HG03354 (cell line): ENCODE measurements around the gene PLXNC1.
"Not testable (repeated sequence)": the region's sequence is repeated elsewhere in the genome, so short reads cannot be mapped to it uniquely, and the experiment has no call there.

Experiments used
- ATAC-seq: cut with Tn5 transposase; IDR thresholded peaks from one replicate; pipeline ENCODE4 v1.9.1; 2021; ENCODE audit warnings: mild to moderate bottlenecking; ENCODE audit not compliant: unreplicated experiment, poor library complexity, severe bottlenecking

PLXNC1 gene

DNA sequence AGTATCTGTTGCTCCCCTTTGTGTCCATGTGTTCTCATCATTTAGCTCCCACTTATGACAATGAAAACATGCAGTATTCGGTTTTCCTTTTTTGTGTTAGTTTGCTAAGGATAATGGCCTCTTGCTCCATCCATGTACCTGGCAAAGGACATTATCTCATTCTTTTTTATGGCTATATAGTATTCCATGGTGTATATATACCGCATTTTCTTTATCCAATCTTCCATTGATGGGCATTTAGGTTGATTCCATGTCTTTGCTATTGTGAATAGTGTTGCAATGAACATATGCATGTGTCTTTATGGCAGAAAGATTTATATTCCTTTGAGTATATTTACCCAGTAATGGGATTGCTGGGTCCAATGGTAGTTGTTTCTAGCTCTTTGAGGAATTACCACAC, 168.2 kb downstream of the PLXNC1 start:
- ATAC-seq = not testable (repeated sequence)

DNA sequence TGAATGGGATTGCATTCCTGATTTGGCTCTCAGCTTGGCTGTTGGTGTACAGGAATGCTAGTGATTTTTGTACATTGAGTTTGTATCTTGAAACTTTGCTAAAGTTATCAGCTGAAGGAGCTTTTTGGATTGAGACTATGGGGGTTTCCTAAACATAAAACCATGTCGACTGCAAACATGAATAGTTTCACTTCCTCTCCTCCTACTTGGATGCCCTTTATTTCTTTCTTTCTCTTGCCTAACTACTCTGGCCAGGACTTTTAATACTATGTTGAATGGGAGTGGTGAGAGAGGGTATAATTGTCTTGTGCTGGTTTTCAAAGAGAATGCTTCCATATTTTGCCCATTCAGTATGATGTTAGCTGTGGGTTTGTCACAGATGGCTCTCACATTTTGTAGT, 169.8 kb downstream of the PLXNC1 start:
- ATAC-seq = no peak

DNA sequence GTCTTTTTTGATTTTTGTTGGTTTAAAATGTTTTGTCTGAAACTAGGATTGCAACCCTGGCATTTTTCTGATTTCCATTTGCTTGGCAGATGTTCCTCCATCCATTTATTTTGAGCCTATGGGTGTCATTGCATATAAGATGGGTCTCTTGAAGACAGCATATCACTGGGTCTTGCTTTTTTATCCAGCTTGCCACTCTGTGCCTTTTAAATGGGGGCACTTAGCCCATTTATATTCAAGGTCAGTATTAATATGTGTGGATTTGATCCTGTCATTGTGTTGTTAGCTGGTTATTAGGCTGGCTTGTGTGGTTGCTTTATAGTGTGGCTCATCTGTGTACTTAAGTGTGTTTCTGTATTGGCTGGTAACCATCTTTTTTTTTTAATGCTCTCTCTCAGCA, 171.7 kb downstream of the PLXNC1 start:
- no peak for ATAC-seq

DNA sequence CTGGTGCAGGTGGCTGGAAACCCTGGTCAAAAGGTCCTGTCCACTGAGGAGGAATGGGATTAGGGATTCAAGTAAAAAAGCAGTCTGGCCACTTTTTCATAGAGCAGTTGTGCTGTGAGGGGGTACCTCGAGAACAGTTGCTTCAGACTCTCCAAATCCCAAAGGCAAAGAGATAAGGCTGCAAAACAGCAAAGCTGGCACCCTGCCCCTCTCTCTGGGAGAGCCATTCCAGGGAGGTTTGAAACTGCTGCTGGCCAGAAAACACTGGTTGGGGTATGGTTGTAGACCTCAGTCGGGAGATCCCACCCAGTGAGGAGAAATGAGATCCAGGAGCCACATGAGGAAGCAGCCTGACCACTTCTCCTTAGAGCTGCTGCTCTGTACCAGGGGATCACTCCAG, 174.0 kb downstream of the PLXNC1 start:
- no peak for ATAC-seq

DNA sequence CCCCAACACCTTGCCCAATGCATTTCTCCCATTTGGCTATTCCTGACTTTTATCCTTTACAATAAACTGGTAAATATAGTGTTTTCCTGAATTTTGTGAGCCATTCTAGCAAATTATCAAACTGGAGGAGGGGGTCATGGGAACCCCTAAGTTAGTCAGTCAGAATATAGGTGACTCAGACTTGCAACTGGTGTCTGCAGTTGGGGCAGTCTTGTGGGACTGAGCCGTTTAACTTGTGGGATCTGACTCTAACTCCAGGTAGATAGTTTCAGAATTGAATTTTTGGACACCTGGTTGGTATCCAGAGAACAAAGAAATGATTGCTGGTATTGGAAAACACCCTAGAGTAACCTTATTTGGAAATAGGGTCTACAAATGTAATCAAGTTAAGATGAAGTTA, 177.9 kb downstream of the PLXNC1 start:
- ATAC-seq = no peak

DNA sequence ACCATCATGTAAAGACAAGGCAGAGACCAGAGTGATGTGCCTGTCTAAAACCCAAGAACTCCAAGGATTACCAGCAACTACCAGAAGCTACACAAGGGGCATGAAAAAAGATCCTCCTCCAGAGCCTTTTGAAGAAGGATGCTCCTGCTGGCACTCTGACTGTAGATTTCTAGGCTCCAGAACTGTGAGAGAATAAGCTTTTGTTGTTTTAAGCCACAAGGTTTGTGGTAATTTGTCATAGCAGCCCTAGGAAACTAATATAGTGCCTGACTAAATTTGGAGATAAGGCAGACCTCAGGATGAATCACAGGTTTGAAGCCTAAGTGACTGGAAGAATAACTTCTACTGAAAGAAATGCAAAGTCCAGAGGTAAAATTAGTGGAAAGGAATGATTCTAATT, 178.3 kb downstream of the PLXNC1 start:
- no peak for ATAC-seq

DNA sequence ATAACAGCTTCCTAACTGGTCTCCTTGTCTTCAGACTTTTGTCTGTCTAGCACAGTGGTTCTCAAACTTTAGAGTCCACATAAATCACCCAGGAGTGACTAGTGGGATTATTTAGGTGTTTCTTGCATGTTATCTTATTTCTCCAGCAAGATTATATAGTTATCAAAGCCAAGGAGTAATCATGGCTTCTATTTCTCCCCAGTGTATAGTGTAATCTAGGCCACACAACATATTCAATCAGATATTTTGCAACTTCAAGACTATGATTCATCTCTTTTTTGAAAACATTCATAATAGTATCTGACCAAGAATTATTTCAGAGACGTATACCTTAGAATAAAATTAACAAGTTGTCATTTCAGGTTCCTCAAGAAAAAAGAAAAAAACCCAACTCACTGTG, 179.4 kb downstream of the PLXNC1 start:
- no peak for ATAC-seq

DNA sequence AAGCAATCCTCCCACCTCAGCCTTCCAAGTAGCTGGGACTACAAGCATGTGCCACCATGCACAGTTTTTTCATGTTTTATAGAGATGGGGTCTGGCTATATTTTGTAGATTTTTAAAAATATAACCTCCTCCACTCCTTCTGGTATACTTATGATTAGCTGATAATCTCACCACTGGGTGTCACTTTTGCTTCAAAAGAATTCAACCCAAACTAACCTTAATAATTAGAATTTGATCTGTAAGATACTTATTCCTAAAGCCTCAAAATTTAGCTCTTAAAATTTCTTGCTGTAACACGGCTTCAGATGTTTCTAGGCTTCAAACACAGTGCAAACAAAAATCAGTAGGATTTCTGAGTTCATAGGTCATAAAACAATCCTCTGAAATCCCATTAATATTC, 181.0 kb downstream of the PLXNC1 start:
- no peak for ATAC-seq

DNA sequence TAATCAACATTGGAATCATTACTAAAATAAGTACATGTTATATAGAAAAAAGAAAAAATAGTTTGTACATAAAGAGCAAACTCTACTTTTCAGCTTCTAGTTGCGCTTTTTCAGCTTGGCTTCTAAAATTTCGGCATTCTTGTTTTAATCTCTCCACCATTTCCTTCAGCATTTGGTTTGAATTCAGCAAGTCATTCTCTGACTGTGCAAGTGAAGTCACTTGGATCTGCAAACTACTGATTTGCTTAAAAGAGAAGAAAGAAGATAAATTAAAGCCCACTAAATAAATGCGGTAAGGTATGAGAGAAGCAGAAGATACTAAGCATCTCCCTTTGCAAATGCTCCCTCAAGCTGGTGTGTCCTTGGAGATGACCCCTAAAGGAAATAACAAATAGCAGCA, 185.0 kb downstream of the PLXNC1 start:
- no peak for ATAC-seq

DNA sequence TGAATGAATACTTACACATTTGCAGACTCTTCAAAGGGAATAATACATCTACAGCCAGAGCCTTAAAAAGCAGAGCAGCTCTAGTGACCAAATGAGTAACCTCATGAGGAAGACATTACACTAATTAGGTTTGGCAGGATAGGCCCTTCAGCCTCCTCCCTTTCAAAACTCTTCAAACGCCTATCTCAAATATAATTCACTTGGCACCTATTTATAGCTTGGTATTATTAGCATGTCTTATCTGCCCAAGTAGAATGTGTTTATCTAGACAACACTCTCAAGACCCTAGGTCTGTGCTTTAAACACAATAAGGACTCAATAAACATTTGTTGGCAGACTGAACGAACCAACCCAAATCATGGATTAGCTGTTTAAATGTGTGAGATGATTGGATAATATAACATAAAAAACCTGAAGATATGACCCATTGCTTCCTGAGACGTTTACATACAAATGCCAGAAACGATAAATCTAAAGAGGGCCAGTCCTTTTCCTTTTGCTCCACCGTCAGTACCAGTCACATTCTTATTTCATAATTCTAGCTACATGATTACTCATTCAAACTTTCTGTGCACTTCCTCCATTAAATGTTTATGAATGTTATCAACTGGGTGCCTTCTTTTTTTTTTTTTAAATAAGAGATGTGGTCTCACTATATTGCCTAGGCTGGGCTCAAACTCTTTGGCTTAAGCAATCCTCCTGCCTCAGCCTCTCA, 188.0 kb downstream of the PLXNC1 start:
- ATAC-seq = no peak

DNA sequence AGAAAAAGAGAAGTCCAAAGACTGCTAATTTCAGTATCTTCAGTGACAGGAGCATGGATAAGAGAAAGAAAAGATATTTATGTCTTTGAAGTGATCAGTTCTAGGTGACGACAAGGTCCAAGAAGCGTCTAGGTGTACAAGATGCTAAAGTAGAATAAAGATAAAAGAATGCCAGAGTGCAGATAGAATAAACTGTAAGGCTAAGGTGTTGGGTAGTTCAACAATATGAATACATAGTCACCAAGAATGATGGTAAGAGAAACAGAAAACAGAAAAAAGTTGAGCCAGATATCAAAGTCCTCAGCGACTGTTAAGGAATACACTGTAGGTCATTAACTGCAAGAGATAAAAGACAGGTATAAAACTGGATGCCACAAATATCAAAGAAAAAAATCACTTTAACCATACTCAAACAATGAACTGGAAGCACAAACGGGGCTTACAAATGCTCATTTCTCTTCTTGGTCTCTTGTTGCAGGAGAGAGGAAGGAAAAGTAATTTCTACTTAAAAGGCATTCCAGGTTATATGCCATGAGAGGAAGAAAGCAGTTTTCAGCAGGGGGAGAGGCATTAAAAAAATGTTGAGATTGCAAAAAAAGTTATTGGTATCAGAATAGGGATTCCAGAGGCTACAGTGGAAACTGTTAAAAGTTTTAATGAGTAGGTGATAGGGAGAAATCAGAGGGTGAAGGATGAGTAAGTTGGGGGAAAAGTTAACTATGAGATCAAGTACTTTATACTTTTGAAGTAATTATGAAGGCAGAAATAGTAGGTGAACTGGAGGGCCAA, 189.8 kb downstream of the PLXNC1 start:
- no peak for ATAC-seq

DNA sequence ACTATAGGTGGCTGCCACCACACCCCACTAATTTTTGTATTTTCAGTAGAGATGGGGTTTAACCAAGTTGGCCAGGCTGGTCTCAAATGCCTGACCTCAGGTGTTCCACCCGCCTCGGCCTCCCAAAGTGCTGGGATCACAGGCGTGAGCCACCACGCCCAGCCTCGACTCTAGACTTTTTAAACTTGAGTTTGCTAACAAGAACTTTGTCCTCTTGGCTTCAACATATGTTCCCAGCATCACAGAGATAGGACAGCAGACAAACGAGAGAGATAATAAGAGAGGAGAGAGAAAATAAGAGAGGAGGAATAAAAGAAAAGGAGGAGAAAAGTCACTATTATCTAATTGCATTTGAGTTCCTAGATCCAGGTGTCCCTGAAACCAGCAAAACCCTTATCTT, 192.2 kb downstream of the PLXNC1 start:
- ATAC-seq = no peak

DNA sequence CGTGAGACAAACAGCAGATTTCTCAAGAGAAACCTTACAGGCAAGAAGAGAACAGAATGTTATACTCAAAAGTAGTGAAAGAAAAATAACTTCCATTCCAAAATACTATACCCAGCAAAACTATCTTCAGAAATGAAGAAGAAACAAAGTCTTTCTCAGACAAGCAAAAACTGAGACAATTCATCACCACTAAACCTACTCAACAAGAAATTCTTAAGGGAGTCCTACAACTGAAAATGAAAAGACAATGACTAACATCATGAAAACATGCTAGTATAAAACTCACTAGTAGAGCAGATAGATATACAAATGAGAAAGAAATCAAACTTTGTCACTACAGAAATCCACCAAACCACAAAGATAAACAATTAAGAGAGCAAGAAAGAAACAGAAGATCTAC, 204.8 kb downstream of the PLXNC1 start:
- no peak for ATAC-seq
